RWPE2 (cell line): ENCODE results near the gene ZSCAN9.

ENCODE experiments used
- ATAC-seq: fragments of 200-7000 bp; cut with Tn5 transposase; 3 replicates; pipeline ENCODE4 v1.9.1; 2021; ENCODE audit warnings: low read depth
- DNase-seq: peaks from one replicate; pipeline ENCODE4 v3.0.0-alpha.2; 2020; ENCODE audit warnings: low spot score
- H3K27ac ChIP-seq: fragments of 450-650 bp; 2 replicates; pipeline ENCODE4 v1.5.1; 2017; ENCODE audit warnings: mild to moderate bottlenecking; ENCODE audit not compliant: poor library complexity, severe bottlenecking
- H3K27me3 ChIP-seq: fragments of 250-450 bp; sonication (Bioruptor Pico); 2 replicates; pipeline ENCODE4 v1.5.1; 2021; ENCODE audit warnings: mild to moderate bottlenecking, moderate library complexity; ENCODE audit not compliant: insufficient read depth, poor library complexity, severe bottlenecking
- H3K36me3 ChIP-seq: fragments of 250-450 bp; sonication (Bioruptor Pico); 2 replicates; pipeline ENCODE4 v1.5.1; 2020; ENCODE audit warnings: low read depth, mild to moderate bottlenecking, moderate library complexity
- H3K4me1 ChIP-seq: fragments of 250-450 bp; sonication (Bioruptor Pico); 2 replicates; pipeline ENCODE4 v1.5.1; 2021; ENCODE audit warnings: mild to moderate bottlenecking, moderate library complexity; ENCODE audit not compliant: insufficient read depth, poor library complexity, severe bottlenecking
- H3K4me3 ChIP-seq: fragments of 250-450 bp; sonication (Bioruptor Pico); 2 replicates; pipeline ENCODE4 v1.5.1; 2021; ENCODE audit warnings: mild to moderate bottlenecking, moderate library complexity; ENCODE audit not compliant: severe bottlenecking
- H3K9me3 ChIP-seq: fragments of 250-450 bp; sonication (Bioruptor Pico); 2 replicates; pipeline ENCODE4 v1.5.1; 2021; ENCODE audit warnings: mild to moderate bottlenecking, moderate library complexity; ENCODE audit not compliant: severe bottlenecking
- TF ChIP-seq, protein P1 (sequence below): fragments of 450-650 bp; IDR thresholded peaks from one replicate; pipeline ENCODE4 v1.5.1; 2017; ENCODE audit warnings: mild to moderate bottlenecking, moderate library complexity; ENCODE audit not compliant: poor library complexity, severe bottlenecking

The ZSCAN9 gene

DNA sequence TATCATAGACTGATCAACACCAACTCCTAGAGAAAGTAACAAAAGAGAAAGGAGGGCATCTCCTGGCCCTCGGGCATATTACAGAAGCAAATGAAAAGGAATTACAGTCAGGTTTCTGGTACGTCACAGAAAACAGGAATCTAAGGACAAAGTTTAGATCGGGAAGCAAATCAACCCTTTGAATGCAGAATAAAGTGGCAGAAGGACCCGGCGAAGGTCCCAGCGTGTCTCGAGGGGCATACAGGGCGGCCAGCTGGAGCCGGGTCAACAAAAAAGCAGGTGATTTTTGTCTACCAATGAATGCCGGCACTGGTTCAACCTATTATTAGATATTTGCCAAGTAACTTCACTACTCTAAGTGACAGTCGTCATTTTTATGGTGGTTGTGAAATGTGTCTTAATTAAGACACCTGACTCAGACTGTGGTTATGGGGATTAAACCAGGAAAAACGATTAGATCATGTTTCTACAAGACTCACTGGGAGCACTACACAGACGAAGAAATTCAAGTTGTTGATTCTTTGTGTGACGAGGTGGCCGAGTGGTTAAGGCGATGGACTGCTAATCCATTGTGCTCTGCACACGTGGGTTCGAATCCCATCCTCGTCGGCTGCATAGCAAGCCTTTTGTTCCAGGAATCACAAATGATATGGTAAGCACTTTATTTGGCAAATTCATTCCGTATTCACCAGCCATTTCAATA, 12.4 kb upstream of the ZSCAN9 start:
- no peaks in the 10 kb centered on the region for H3K27me3 ChIP-seq
- peaks cover 14% of the 10 kb centered on the region for H3K4me1 ChIP-seq
- H3K4me3 ChIP-seq, result peak overlapping the region; percentile 33
- peak overlapping the region; percentile 6 for H3K27ac ChIP-seq
- TF ChIP-seq, protein P1, sequence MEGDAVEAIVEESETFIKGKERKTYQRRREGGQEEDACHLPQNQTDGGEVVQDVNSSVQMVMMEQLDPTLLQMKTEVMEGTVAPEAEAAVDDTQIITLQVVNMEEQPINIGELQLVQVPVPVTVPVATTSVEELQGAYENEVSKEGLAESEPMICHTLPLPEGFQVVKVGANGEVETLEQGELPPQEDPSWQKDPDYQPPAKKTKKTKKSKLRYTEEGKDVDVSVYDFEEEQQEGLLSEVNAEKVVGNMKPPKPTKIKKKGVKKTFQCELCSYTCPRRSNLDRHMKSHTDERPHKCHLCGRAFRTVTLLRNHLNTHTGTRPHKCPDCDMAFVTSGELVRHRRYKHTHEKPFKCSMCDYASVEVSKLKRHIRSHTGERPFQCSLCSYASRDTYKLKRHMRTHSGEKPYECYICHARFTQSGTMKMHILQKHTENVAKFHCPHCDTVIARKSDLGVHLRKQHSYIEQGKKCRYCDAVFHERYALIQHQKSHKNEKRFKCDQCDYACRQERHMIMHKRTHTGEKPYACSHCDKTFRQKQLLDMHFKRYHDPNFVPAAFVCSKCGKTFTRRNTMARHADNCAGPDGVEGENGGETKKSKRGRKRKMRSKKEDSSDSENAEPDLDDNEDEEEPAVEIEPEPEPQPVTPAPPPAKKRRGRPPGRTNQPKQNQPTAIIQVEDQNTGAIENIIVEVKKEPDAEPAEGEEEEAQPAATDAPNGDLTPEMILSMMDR, result peak; percentile 56
- H3K9me3 ChIP-seq, result no peaks in the 10 kb centered on the region
- H3K36me3 ChIP-seq, result no peaks in the 10 kb centered on the region
- DNase-seq (no peak), ATAC-seq (peak; percentile 82)

DNA sequence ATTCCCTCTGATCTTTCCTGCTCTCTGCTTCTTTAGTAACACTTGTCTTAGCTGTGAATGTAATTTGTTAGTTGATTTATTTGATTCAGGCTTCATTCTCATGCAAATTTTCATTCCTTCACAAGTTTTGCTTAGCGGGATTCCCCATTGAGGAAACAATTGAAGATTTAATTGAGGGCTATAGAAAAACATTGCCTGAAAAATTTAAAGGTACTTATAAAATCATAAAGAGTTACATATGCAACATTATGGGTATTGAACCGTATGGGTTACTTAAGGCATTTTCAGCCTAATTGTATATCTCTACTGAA, 11.9 kb upstream of the ZSCAN9 start:
- H3K9me3 ChIP-seq, result no peaks in the 10 kb centered on the region
- H3K4me1 ChIP-seq, result peaks cover 14% of the 10 kb centered on the region
- H3K27ac ChIP-seq, result no peak overlapping the region
- TF ChIP-seq, protein P1, result no peak
- ATAC-seq, result no peak
- H3K4me3 ChIP-seq, result peak overlapping the region; percentile 33
- H3K27me3 ChIP-seq, result no peaks in the 10 kb centered on the region
- DNase-seq, result no peak
- no peaks in the 10 kb centered on the region for H3K36me3 ChIP-seq

GRCh38 chr6:28215425-28215824, 9.7 kb upstream of the ZSCAN9 start:
- ATAC-seq (no peak), DNase-seq (no peak)
- H3K36me3 ChIP-seq, result no peaks in the 10 kb centered on the region
- no peaks in the 10 kb centered on the region for H3K9me3 ChIP-seq
- peaks cover 9% of the 10 kb centered on the region for H3K4me1 ChIP-seq
- no peaks in the 10 kb centered on the region for H3K27me3 ChIP-seq
- TF ChIP-seq, protein P1, result no peak
- H3K27ac ChIP-seq, result no peak overlapping the region
- H3K4me3 ChIP-seq, result no peak overlapping the region

DNA sequence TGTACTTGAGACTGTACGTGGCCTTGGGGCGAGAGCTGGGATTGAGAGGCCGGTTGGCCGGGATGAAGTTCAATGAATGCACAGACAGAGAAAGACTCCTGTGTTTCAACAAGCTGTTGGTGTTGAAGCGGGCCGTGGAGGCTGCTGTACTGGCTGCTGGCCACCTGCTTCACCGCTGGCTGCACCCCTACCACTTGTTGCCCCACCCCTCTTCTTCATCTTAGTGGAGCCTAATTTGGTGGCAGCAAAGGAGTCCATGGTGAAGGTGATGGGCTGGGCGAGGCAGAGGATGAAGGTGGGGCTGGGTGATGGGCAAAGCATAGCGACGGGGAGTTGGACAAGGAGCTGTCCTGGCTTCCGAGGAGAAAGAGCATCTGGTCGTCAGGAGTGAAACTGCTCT, 7.2 kb upstream of the ZSCAN9 start:
- no peak for ATAC-seq
- no peak overlapping the region for H3K27ac ChIP-seq
- no peaks in the 10 kb centered on the region for H3K36me3 ChIP-seq
- TF ChIP-seq, protein P1, result no peak
- H3K9me3 ChIP-seq, result no peaks in the 10 kb centered on the region
- H3K4me1 ChIP-seq, result peaks cover 9% of the 10 kb centered on the region
- no peak for DNase-seq
- H3K27me3 ChIP-seq, result no peaks in the 10 kb centered on the region
- H3K4me3 ChIP-seq, result peak overlapping the region; percentile 40
